Amygdala (tissue), 56 donors: ENCODE measurements around the gene PARP16.
"Not testable (repeated sequence)": the region's sequence is repeated elsewhere in the genome, so short reads cannot be mapped to it uniquely, and the experiment has no call there.

Experiments
- DNase-seq, 56 donors: peaks; one replicate each; lab custom pipeline; 2025; lab: John Stamatoyannopoulos, UW

Gene PARP16

DNA sequence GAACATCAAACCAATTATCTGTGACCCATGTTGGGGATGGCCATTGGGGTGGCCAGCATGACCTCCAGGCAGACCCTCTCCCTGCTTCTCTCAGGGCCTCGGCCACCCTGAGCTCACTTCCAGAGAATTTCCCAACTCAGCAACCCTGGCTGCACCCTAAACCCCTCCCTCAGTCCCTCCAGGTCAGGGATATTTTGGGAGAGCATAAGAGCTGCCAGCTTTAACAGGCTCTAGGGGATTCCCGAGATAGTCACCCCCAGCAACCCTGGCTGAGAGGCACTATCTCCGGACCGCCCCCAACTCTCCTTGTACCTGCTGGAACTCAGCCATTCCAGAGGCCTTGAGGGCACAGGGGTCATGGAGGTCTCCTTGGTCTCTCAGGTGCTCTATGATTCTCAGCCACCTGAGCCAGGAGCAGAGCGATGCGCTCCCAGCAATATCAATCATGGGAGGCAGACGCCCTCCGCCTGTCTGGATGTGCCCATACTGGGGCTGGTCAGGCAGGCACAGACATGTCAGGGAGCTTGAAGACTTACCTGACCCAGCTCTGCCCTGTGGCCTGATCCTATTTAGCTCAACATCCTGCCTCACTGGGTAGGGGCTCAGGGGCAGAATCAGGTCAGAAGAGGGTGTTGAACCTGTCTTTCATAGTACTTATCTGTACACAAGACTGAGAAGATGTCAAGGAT, 40.5 kb downstream of the PARP16 start:
- DNase-seq, result no peak

- no peak for DNase-seq
Measured at GRCh38 chr15:65245096-65245856, 41.4 kb downstream of the PARP16 start.

- DNase-seq, result no peak
Measured at GRCh38 chr15:65244638-65245037, 42.0 kb downstream of the PARP16 start.

DNA sequence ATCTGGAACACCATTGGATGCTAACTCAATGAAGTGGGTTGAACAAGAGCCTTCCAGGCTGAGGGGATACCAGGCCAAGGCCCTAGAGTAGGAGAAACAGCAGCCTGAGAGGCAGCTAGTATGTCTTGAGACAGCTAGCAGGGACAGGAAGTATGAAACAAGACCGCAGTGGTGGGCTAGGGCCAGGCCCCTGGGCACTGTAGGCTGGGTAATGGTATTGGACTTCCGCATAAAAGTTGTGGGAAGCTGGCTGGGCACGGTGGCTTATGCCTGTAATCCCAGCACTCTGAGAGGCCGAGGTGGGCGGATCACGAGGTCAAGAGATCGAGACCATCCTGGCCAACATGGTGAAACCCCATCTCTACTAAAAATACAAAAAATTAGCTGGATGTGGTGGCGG, 50.2 kb downstream of the PARP16 start:
- DNase-seq, result not testable (repeated sequence)

GRCh38 chr15:65233696-65234095, 53.0 kb downstream of the PARP16 start:
- DNase-seq, result no peak

DNA sequence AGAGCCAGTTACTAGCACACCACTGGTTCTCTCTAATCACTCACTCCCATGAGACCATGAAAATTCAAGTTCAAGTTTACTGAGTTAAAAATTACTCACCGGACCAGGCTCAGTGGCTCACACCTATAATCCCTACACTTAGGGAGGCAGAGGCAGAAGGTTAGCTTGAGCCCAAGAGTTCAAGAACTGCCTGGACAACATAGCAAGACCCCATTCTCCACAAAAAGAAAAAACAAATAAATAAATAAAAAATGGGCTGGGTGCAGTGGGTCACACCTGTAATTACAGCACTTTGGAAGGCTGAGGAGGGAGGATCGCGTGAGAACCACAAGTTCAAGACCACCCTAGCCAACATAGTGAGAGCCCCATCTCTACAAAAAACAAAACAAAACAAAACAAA, 54.2 kb downstream of the PARP16 start:
- DNase-seq, result no peak

- DNase-seq, result no peak
Measured at GRCh38 chr15:65231306-65231705, 55.4 kb downstream of the PARP16 start.

GRCh38 chr15:65226901-65227300, 59.8 kb downstream of the PARP16 start:
- DNase-seq, result not testable (repeated sequence)

GRCh38 chr15:65226221-65226620, 60.5 kb downstream of the PARP16 start:
- no peak for DNase-seq

GRCh38 chr15:65223996-65224395, 62.7 kb downstream of the PARP16 start:
- no peak for DNase-seq

DNA sequence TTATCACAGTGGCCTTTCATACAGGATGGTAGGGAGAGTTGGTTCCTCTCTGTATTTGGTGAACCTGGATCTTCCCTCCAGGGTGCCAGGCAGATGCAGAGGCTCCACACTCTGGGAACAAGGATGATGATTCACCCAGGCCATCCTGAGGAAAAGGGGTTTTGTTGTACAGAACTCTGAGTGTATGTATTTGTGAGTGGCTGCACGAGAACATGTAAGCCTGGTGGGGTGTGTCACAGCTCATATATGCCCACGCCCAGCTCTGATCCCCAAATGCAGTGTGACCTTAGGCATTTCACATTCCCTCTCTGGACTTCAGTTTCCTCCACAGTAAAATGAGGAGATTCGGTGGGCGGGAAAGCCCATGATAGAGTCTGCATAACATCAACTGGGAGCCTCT, 63.8 kb downstream of the PARP16 start:
- DNase-seq, result no peak

DNA sequence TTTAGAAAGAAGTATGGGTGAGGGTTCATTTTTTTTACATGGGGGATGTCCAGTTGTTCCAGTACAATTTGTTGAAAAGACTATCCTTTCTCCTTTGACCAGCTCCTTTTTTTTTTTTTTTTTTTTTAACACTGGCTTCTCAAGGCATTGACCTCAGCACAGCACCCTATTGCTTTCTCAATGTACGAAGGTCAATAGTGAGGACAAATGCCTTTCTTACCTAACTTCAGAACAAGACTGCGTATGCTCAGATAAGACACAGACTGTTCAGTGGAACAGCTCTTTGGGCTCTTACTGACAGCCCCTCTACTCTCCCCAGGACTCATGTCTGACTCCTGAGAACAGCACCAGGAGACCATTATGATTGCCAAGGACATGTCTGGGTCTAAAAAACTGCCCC, 65.0 kb downstream of the PARP16 start:
- DNase-seq, result no peak

DNA sequence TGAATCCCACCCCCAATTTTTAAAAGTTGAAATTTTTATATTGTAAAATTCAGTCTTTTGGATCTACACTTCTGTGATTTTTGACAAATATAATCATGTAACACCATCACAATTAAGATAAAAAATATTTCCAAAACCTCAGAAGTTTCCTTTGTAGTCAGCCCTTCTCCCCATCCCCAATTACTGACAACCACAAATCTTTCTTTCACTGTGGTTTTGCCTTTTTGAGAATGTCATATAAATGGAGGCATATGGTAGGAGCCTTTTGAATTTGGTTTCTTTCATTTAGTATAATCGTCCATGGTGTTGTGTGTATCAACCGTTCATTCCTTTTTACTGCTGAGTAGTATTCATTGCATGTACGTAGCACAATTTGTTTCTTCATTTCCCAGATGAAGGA, 67.5 kb downstream of the PARP16 start:
- no peak for DNase-seq

GRCh38 chr15:65217526-65218482, 68.9 kb downstream of the PARP16 start:
- DNase-seq, result peak in 1 of 56 donors; percentile 2

GRCh38 chr15:65215496-65215895, 71.2 kb downstream of the PARP16 start:
- no peak for DNase-seq

DNA sequence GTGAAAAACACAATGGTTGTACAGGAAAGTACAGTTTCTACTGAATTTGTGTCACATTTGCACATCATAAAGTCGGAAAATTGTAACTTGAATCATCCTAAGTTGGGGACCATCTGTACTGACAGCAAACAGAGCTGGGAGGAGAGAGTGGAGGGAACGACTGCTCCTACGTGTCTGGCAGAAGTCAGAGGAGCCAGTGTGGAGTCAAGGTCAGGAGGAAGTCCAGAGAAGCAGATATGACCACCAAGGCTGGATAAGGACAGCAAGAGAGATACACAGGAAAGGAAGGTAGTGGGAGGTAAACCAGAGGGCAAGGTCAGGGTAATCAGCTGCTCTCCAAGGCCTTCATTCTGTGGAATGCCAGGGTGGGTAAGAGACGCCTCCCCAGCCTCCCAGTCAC, 72.7 kb downstream of the PARP16 start:
- DNase-seq, result no peak

DNA sequence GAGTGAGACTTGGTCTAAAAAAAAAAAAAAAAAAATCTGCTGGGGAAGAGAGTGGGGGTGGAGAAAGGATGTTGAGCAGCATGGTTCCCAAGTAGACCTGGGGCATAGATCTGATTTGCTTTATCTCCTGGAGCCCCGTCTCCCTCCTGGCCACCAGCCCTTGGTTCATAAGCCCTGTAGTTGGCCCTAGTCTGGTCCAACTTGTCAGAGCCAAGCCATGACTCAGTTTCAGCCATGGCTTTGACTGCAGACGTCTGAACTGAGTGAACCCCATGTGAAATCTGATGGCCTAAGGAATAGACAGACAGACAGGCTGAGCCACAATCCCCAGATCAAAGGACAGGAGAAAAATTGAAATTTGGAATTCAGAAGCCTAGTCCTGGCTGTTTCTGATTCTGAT, 73.4 kb downstream of the PARP16 start:
- DNase-seq, result no peak

- no peak for DNase-seq
Measured at GRCh38 chr15:65212097-65212496, 74.6 kb downstream of the PARP16 start.

GRCh38 chr15:65211482-65211982, 75.2 kb downstream of the PARP16 start:
- DNase-seq, result peak in 2 of 56 donors; percentile 6 to 9

- no peak for DNase-seq
Measured at GRCh38 chr15:65210770-65211481, 75.8 kb downstream of the PARP16 start, which contains the start of gene CILP. Gene CILP (minus strand): TSS chr15:65211473. CDS start chr15:65209755, 1,718 bp downstream.
